ENCODE data around the gene UGT1A9. TPM values are rescaled to one million over a fixed set of nuclear protein-coding genes. Genes with fewer than 3 reads are reported as not detected.

UGT1A9 gene
- total and polyA plus RNA-seq, 10 of the 15 experiments (the other 5 are each of a cell fraction or from before 2014, with no cell fraction given): 0.07 TPM; not detected in 9

DNA sequence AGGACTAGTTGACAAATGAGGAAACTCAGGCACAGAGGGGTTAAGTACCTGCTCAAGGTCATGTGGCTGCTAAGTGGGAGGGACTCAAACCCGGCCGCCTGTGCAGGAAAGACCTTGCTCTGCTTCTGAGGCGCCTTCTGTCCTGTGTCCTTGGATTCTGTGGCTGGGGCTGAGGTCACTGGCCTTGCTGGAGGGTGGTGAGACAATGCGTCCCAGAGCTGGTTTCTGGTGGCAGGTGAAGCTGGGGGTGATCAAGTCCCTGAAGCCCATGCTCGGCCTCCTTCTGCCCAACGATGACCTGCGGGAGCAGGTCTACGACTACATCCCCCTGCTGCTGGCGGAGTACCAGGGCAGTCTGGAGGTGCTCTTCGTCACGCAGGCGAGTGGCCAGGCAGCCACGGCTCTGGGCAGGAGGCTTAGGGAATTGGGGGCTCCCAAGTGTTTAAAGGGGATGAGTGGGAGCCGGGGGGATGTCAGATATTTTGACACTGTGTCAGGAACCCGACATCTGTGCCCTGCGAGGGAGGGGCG, 122.5 kb downstream of the UGT1A9 start (continued):
- TF ChIP-seq CHD2 (IDR thresholded peaks at IDR 0.05; ENCODE audit: borderline replicate concordance, low read depth, low read length): no peak
- no peak for TF ChIP-seq SMAD5 (IDR thresholded peaks at IDR 0.05; ENCODE audit: low read depth)
- TF ChIP-seq TARDBP (IDR thresholded peaks at IDR 0.05; ENCODE audit: borderline replicate concordance): no peak

DNA sequence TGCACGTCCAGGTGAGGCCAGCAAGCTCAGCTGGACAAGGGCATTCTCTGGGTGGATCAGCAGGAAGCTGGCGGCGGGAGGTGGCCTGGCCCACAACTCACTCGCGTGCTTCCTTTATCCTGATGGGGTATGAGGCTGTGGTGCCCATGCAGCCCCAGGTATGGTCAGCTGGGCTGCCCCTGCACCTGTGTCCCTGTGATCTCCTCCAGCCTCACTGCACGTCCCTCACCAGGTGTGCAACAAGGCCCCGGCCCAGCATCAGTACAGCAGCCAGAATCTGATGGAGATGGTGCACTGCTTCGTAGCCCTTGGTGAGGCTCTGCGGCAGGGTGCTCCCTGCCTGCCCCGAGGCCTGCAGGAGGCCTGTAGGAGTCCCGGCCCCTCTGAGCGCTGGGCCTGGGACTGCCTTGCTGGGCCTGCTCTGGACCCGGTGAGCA, 124.1 kb downstream of the UGT1A9 start:
- SMC1A ChIA-PET (ENCODE audit: uncharacterized antibody, unreplicated experiment): no interaction called here
- H3K27me3 ChIP-seq (replicated peaks in 1 of 2; ENCODE audit: control insufficient read depth in 2 of 2, insufficient read depth in 2 of 2, low read length in 1 of 2): no peaks in the 10 kb centered on the region; a peak in 2 of 4 replicates
- H3K4me1 ChIP-seq (ENCODE audit: control insufficient read depth, insufficient read depth, low read length): no peaks in the 10 kb centered on the region
- H2AFZ ChIP-seq (ENCODE audit: control insufficient read depth, low read depth, low read length): no peak overlapping the region
- no peak for ATAC-seq
- no peak overlapping the region for H3K27ac ChIP-seq (ENCODE audit: control insufficient read depth, insufficient read depth)
- in situ Hi-C loops (cut with MboI) (no loop called here), intact Hi-C loops (cut with micrococcal nuclease; ENCODE audit: unreplicated experiment) (no loop called here)
- no peak overlapping the region for H3K9ac ChIP-seq (ENCODE audit: control insufficient read depth, insufficient read depth, low read length)
- POLR2A ChIA-PET: no interaction called here
- H3K4me3 ChIP-seq: no peak overlapping the region
- TF ChIP-seq SMARCA5 (IDR thresholded peaks at IDR 0.05) (no peak), FOXK2 (IDR thresholded peaks at IDR 0.05) (no peak), BACH1 (IDR thresholded peaks at IDR 0.05; ENCODE audit: borderline replicate concordance) (no peak), STAT1 (conservative IDR thresholded peaks at IDR 0.05) (no peak)
- TF ChIP-seq, protein P1, sequence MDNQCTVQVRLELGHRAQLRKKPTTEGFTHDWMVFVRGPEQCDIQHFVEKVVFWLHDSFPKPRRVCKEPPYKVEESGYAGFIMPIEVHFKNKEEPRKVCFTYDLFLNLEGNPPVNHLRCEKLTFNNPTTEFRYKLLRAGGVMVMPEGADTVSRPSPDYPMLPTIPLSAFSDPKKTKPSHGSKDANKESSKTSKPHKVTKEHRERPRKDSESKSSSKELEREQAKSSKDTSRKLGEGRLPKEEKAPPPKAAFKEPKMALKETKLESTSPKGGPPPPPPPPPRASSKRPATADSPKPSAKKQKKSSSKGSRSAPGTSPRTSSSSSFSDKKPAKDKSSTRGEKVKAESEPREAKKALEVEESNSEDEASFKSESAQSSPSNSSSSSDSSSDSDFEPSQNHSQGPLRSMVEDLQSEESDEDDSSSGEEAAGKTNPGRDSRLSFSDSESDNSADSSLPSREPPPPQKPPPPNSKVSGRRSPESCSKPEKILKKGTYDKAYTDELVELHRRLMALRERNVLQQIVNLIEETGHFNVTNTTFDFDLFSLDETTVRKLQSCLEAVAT (IDR thresholded peaks at IDR 0.05): no peak
- H3K4me2 ChIP-seq (ENCODE audit: control insufficient read depth, insufficient read depth): no peak overlapping the region
- no peaks in the 10 kb centered on the region for H3K9me3 ChIP-seq (replicated peaks; ENCODE audit: control insufficient read depth, insufficient read depth, low read length)
- 49% methylated on average over 13 of the region's 13 CpGs for WGBS (ENCODE audit: insufficient coverage, insufficient replicate concordance, low lambda C conversion rate, missing lambda C conversion rate)
- H3K79me2 ChIP-seq (ENCODE audit: control insufficient read depth, insufficient read depth, low read length): no peaks in the 10 kb centered on the region
- CTCF ChIA-PET: interaction anchor here (0.7 kb wide), 1 partner anchor 15 kb away, joined by 3 read pairs; no protein-coding TSS in a partner anchor
- no TSS peak for BruUV-seq (replicated peaks)
- no peaks in the 10 kb centered on the region for H3K36me3 ChIP-seq (ENCODE audit: control insufficient read depth in 2 of 2, insufficient read depth in 2 of 2, low read length in 1 of 2)
- H4K20me1 ChIP-seq (ENCODE audit: control insufficient read depth, insufficient read depth): no peaks in the 10 kb centered on the region
- no peak for DNase-seq (ENCODE audit: low read depth, low spot score)
- RAD21 ChIA-PET (ENCODE audit: unreplicated experiment): no interaction called here
- FAIRE-seq: no peak
